ENCODE results near the gene TRIM41.
"Not testable (repeated sequence)": the region's sequence is repeated elsewhere in the genome, so short reads cannot be mapped to it uniquely, and the experiment has no call there.

The TRIM41 gene

DNA sequence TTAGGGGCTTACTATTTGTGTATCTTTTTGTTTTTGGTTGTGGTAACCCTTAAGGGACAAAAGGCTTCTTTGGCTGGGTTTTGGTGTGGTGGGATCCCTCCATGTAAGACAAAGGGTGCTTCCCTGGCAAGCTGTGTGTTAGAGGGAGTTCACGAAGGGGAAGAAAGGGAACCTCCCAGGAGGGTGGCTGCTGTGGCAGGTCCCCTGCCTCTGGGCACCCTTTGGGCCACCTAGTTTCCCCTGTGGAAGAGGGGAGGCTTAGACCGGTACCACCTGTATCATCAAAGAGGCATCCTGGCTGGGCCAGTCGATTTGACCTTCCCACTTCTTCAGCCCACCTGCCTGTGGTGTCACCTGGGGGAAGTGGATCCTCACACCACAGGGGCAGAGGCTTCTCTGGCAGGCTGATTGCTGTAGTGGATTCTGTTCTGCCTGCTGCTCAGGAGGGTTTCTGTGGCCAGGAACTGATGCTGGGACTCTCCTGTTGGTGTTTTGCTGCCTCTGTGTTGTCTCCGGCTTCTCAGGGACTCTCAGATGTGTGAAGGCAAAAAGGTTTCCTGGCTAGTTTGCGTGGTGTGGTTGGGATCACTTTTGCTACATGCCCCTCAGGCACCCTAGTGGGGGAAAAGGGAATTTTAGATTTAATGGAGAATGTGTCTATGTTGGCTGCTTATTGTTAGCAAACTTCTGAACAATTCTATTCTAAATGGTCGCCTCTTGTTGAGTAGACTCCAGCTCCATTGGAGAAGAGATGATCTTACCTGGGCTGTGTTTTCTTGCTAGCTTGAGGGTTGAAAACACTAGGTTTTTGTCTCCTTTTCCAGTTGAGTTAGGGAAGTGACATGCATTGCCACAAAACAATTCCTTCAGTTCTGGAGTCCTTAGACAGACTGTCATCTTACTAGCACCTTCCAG lies 61.0 kb downstream of the TRIM41 start:
- not testable (repeated sequence) for DNase-seq (ENCODE audit: low read depth in 2 of 2)
